H9 (cell line): Measurements from ENCODE around the gene IFITM1. TPM values are rescaled to one million over a fixed set of nuclear protein-coding genes. Genes with fewer than 3 reads are reported as not detected.
A peak's percentile ranks its signal among the peaks of the same experiment; 100 is the strongest.

Experiments used
- DNase-seq: peaks from one replicate; pipeline ENCODE4 v3.0.0-alpha.2; 2017
- H2AFZ ChIP-seq: one replicate; pipeline ENCODE4 v1.6.1; 2013; ENCODE audit warnings: mild to moderate bottlenecking, low read length, control low read depth, moderate library complexity
- H2AK5ac ChIP-seq: 2 replicates; pipeline ENCODE4 v1.6.1; 2013; ENCODE audit warnings: low read length, control low read depth, mixed read lengths; ENCODE audit not compliant: insufficient read length
- H2BK120ac ChIP-seq: one replicate; pipeline ENCODE4 v1.6.1; 2013; ENCODE audit warnings: low read depth, mild to moderate bottlenecking, low read length, control low read depth, inconsistent platforms; ENCODE audit not compliant: poor library complexity, severe bottlenecking
- H2BK12ac ChIP-seq: 2 replicates; pipeline ENCODE4 v1.6.1; 2013; ENCODE audit warnings: low read length, control low read depth, mixed read lengths, low read depth; ENCODE audit not compliant: insufficient read length
- H2BK15ac ChIP-seq: 2 replicates; pipeline ENCODE4 v1.6.1; 2013; ENCODE audit warnings: low read depth, low read length, control low read depth
- H2BK20ac ChIP-seq: one replicate; pipeline ENCODE4 v1.6.1; 2013; ENCODE audit warnings: low read depth, mild to moderate bottlenecking, low read length, control low read depth, inconsistent platforms; ENCODE audit not compliant: poor library complexity, severe bottlenecking
- H2BK5ac ChIP-seq: 2 replicates; pipeline ENCODE4 v1.6.1; 2013; ENCODE audit warnings: low read length, control low read depth, mixed read lengths; ENCODE audit not compliant: insufficient read length
- H3K14ac ChIP-seq: 2 replicates; pipeline ENCODE4 v1.6.1; 2013; ENCODE audit warnings: low read length, control low read depth; ENCODE audit not compliant: insufficient read depth
- H3K18ac ChIP-seq: 2 replicates; pipeline ENCODE4 v1.6.1; 2013; ENCODE audit warnings: low read depth, mild to moderate bottlenecking, mixed read lengths, low read length, control low read depth; ENCODE audit not compliant: insufficient read length
- H3K23ac ChIP-seq: 2 replicates; pipeline ENCODE4 v1.6.1; 2013; ENCODE audit warnings: low read length, control low read depth, mixed read lengths, low read depth; ENCODE audit not compliant: insufficient read length
- H3K23me2 ChIP-seq: 2 replicates; pipeline ENCODE4 v1.6.1; 2013; ENCODE audit warnings: low read depth, mild to moderate bottlenecking, mixed read lengths, low read length, control low read depth; ENCODE audit not compliant: insufficient read length, poor library complexity, severe bottlenecking
- H3K27ac ChIP-seq: 2 replicates; pipeline ENCODE4 v1.5.1; 2013; ENCODE audit warnings: low read length, control low read depth, mixed read lengths, low read depth; ENCODE audit not compliant: insufficient read length
- H3K27me3 ChIP-seq: 2 replicates; pipeline ENCODE4 v1.6.1; 2013; ENCODE audit warnings: low read length, control low read depth, inconsistent platforms; ENCODE audit not compliant: insufficient read depth
- H3K4ac ChIP-seq: 2 replicates; pipeline ENCODE4 v1.6.1; 2013; ENCODE audit warnings: low read depth, mild to moderate bottlenecking, control low read depth, inconsistent platforms, low read length, moderate library complexity
- H3K4me1 ChIP-seq: 2 replicates; pipeline ENCODE4 v1.6.1; 2013; ENCODE audit warnings: low read length, control low read depth, inconsistent platforms; ENCODE audit not compliant: insufficient read depth
- H3K4me2 ChIP-seq: 2 replicates; pipeline ENCODE4 v1.6.1; 2013; ENCODE audit warnings: low read length, control low read depth, mixed read lengths; ENCODE audit not compliant: insufficient read length, insufficient read depth
- H3K56ac ChIP-seq: 2 replicates; pipeline ENCODE4 v1.6.1; 2013; ENCODE audit warnings: low read depth, mild to moderate bottlenecking, mixed read lengths, low read length, control low read depth; ENCODE audit not compliant: insufficient read length
- H3K79me1 ChIP-seq: 2 replicates; pipeline ENCODE4 v1.6.1; 2013; ENCODE audit warnings: low read depth, mild to moderate bottlenecking, moderate library complexity, low read length, control low read depth, inconsistent platforms; ENCODE audit not compliant: insufficient read depth, poor library complexity, severe bottlenecking
- H3K79me2 ChIP-seq: 2 replicates; pipeline ENCODE4 v1.6.1; 2013; ENCODE audit warnings: low read length, control low read depth, inconsistent platforms; ENCODE audit not compliant: insufficient read depth
- H3K9ac ChIP-seq: 2 replicates; pipeline ENCODE4 v1.6.1; 2013; ENCODE audit warnings: low read length, control low read depth, mixed read lengths; ENCODE audit not compliant: insufficient read length; ENCODE audit errors: extremely low read depth
- H3K9me3 ChIP-seq: one replicate; pipeline ENCODE4 v1.6.1; 2013; ENCODE audit warnings: low read depth, low read length, inconsistent platforms; ENCODE audit not compliant: control insufficient read depth
- H3T11ph ChIP-seq: one replicate; pipeline ENCODE4 v1.6.1; 2013; ENCODE audit warnings: mild to moderate bottlenecking, low read length, control low read depth, inconsistent platforms
- H4K20me1 ChIP-seq: one replicate; pipeline ENCODE4 v1.6.1; 2013; ENCODE audit not compliant: control insufficient read depth, insufficient read length, insufficient read depth
- H4K5ac ChIP-seq: 2 replicates; pipeline ENCODE4 v1.6.1; 2013; ENCODE audit warnings: low read depth, mild to moderate bottlenecking, mixed read lengths, low read length, control low read depth; ENCODE audit not compliant: insufficient read length
- H4K8ac ChIP-seq: replicated peaks from 2 replicates; pipeline ENCODE4 v1.6.1; 2013; ENCODE audit warnings: low read length, control low read depth, mixed read lengths, low read depth; ENCODE audit not compliant: insufficient read length
- H4K91ac ChIP-seq: 2 replicates; pipeline ENCODE4 v1.6.1; 2013; ENCODE audit warnings: low read depth, mild to moderate bottlenecking, moderate library complexity, mixed read lengths, low read length, control low read depth; ENCODE audit not compliant: insufficient read length
- H3K27ac Mint-ChIP-seq, 3 experiments: 2 replicates in 2 of 3; 3 replicates in 1 of 3; pipeline ENCODE4 v1.8.0; 2020 to 2021; ENCODE audit warnings: mixed read lengths in 3 of 3, mild to moderate bottlenecking in 1 of 3, moderate library complexity in 1 of 3
- H3K27me3 Mint-ChIP-seq: 2 replicates; pipeline ENCODE4 v1.8.0; 2021; ENCODE audit warnings: low read depth, mild to moderate bottlenecking, moderate library complexity, mixed read lengths
- H3K36me3 Mint-ChIP-seq, 3 experiments: 2 replicates in 2 of 3; 3 replicates in 1 of 3; pipeline ENCODE4 v1.8.0; 2020 to 2021; ENCODE audit warnings: low read depth in 3 of 3, mixed read lengths in 3 of 3; ENCODE audit not compliant: insufficient read depth in 1 of 3
- H3K4me1 Mint-ChIP-seq, 2 experiments: 2 replicates each; pipeline ENCODE4 v1.8.0; 2020; ENCODE audit warnings: mixed read lengths in 2 of 2
- H3K4me3 Mint-ChIP-seq, 2 experiments: 2 replicates in 1 of 2; 3 replicates in 1 of 2; pipeline ENCODE4 v1.8.0; 2020 to 2021; ENCODE audit warnings: mild to moderate bottlenecking in 2 of 2, mixed read lengths in 2 of 2, moderate library complexity in 1 of 2
- H3K9me3 Mint-ChIP-seq, 2 experiments: 2 replicates in 1 of 2; 3 replicates in 1 of 2; pipeline ENCODE4 v1.8.0; 2020; ENCODE audit warnings: mild to moderate bottlenecking in 2 of 2, mixed read lengths in 2 of 2, moderate library complexity in 1 of 2
- WGBS: extraction: QIAGEN DNeasy Blood & Tissue Kit; methylation state at CpG from one replicate; pipeline ENCODE4 v1.1.7; 2013; ENCODE audit warnings: missing lambda C conversion rate, low lambda C conversion rate, mixed read lengths; ENCODE audit not compliant: insufficient read length; ENCODE audit errors: extremely low coverage; 5-methylcytosine and 5-hydroxymethylcytosine counted together
- total RNA-seq: library from RNA; stranded (reverse); gene quantifications from 2 replicates; pipeline ENCODE4 v1.2.1, GENCODE V29; 2021
- TF ChIP-seq, protein P1 (sequence below): fragments of 200-600 bp; sonication (generic); conservative IDR thresholded peaks from 3 replicates; pipeline ENCODE4 v1.8.0; 2021; ENCODE audit warnings: antibody characterized with exemption, mild to moderate bottlenecking

Gene IFITM1
- total RNA-seq, 1 experiment from 2014 or later: 500 TPM

DNA sequence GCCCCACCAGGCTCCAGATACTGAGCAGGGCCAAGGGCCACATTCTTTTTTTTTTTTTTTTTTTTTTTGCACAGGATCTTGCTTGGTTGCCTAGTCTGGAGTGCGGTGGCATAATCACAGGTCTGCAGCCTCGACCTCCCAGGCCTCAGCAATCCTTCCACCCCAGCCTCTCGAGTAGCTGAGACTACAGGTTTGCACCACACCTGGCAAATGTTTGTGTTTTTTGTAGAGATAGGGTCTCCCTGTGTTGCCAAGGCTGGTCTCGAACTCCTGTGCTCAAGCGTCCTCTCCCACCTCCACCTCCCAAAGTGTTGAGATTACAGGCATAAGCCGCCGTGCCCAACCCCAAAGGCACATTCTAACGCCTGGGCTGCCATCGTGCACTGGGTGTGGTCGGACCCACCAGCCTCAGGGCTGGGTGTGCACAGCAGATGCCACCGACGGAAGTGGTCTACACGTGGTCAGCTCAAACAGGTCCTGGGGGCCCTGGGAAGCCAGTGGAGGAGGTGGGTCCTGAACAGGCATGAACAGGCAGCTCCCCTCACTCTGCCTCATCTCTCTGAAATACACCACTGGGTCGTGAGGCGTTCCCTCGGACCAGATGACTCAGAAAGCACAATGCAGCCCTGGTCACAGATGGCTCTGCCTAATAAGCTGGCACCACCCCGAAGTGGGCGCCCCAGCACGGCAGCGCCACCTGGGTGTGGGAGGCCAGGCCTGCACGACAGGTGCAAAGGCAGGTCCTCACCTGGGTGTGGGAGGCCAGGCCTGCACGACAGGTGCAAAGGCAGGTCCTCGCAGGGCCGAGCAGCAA lies 50.3 kb downstream of the IFITM1 start:
- Mint-ChIP-seq H3K9me3 (peaks cover 27 to 28% of the 10 kb centered on the region in 2 experiments), H3K4me1 (peaks cover 12 to 20% of the 10 kb centered on the region in 2 experiments), H3K27ac (peak overlapping the region in 2 of 3 experiments; percentile 23 to 70; a peak in 2 of 7 replicates), H3K4me3 (no peak overlapping the region), H3K36me3 (peaks cover 6 to 14% (median 11%) of the 10 kb centered on the region in 3 experiments; a peak in 6 of 7 replicates), H3K27me3 (peaks cover 35% of the 10 kb centered on the region)
- no peaks in the 10 kb centered on the region for H4K20me1 ChIP-seq
- TF ChIP-seq, protein P1, sequence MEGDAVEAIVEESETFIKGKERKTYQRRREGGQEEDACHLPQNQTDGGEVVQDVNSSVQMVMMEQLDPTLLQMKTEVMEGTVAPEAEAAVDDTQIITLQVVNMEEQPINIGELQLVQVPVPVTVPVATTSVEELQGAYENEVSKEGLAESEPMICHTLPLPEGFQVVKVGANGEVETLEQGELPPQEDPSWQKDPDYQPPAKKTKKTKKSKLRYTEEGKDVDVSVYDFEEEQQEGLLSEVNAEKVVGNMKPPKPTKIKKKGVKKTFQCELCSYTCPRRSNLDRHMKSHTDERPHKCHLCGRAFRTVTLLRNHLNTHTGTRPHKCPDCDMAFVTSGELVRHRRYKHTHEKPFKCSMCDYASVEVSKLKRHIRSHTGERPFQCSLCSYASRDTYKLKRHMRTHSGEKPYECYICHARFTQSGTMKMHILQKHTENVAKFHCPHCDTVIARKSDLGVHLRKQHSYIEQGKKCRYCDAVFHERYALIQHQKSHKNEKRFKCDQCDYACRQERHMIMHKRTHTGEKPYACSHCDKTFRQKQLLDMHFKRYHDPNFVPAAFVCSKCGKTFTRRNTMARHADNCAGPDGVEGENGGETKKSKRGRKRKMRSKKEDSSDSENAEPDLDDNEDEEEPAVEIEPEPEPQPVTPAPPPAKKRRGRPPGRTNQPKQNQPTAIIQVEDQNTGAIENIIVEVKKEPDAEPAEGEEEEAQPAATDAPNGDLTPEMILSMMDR: peak; percentile 88
- no peaks in the 10 kb centered on the region for H3K23me2 ChIP-seq
- no peaks in the 10 kb centered on the region for H3K79me1 ChIP-seq
- H4K8ac ChIP-seq: no peak overlapping the region
- no peak overlapping the region for H3K4me2 ChIP-seq
- H3K27me3 ChIP-seq: no peaks in the 10 kb centered on the region
- no peak overlapping the region for H3T11ph ChIP-seq
- H3K4me1 ChIP-seq: no peaks in the 10 kb centered on the region
- no peak overlapping the region for H2BK20ac ChIP-seq
- no peak overlapping the region for H2BK5ac ChIP-seq
- H2BK120ac ChIP-seq: no peak overlapping the region
- no CpG with 5 or more reads among the region's 24 CpGs for WGBS
- H3K9ac ChIP-seq: no peak overlapping the region
- no peak overlapping the region for H4K5ac ChIP-seq
- no peak overlapping the region for H2AFZ ChIP-seq
- H3K56ac ChIP-seq: no peak overlapping the region
- no peak overlapping the region for H3K4ac ChIP-seq
- no peaks in the 10 kb centered on the region for H3K79me2 ChIP-seq
- no peak overlapping the region for H3K23ac ChIP-seq
- H4K91ac ChIP-seq: no peak overlapping the region
- peaks cover 8% of the 10 kb centered on the region for H3K9me3 ChIP-seq
- no peak overlapping the region for H3K14ac ChIP-seq
- H2AK5ac ChIP-seq: no peak overlapping the region
- no peak overlapping the region for H3K27ac ChIP-seq
- no peak overlapping the region for H2BK12ac ChIP-seq
- DNase-seq: peak; percentile 87
- no peak overlapping the region for H3K18ac ChIP-seq
- no peak overlapping the region for H2BK15ac ChIP-seq

Other genes starting within 250 kb of the IFITM1 start
- not detected in 2 replicates for gene SCGB1C1, start 121.0 kb upstream of the IFITM1 start, total RNA-seq
- 44.1 and 49.4 TPM in 2 replicates for gene BET1L, start 106.6 kb upstream of the IFITM1 start, total RNA-seq
- 94.9 and 98.1 TPM in 2 replicates for gene RIC8A, start 106.3 kb upstream of the IFITM1 start, total RNA-seq
- gene SIRT3, start 77.7 kb upstream of the IFITM1 start, total RNA-seq: 13.2 and 13.9 TPM in 2 replicates
- 141 and 148 TPM in 2 replicates for gene PSMD13, start 77.1 kb upstream of the IFITM1 start, total RNA-seq
- not detected in 2 replicates for gene NLRP6, start 35.6 kb upstream of the IFITM1 start, total RNA-seq
- gene PGGHG, start 24.9 kb upstream of the IFITM1 start, total RNA-seq: 57.9 and 58.3 TPM in 2 replicates
- not detected in 2 replicates for gene IFITM5, start 14.5 kb upstream of the IFITM1 start, total RNA-seq
- gene IFITM2, start 6.2 kb upstream of the IFITM1 start, total RNA-seq: 421 and 425 TPM in 2 replicates
- gene IFITM3, start 6.8 kb downstream of the IFITM1 start, total RNA-seq: 419 and 425 TPM in 2 replicates
- 101 and 105 TPM in 2 replicates for gene B4GALNT4, start 55.5 kb downstream of the IFITM1 start, total RNA-seq
- gene PKP3, start 80.2 kb downstream of the IFITM1 start, total RNA-seq: 41.7 and 43.8 TPM in 2 replicates
- 85.7 and 89.7 TPM in 2 replicates for gene SIGIRR, start 101.0 kb downstream of the IFITM1 start, total RNA-seq
- gene ANO9, start 128.0 kb downstream of the IFITM1 start, total RNA-seq: 12.3 and 13.1 TPM in 2 replicates
- 53.4 and 55.3 TPM in 2 replicates for gene PTDSS2, start 136.2 kb downstream of the IFITM1 start, total RNA-seq
- 60.0 and 67.0 TPM in 2 replicates for gene RNH1, start 193.2 kb downstream of the IFITM1 start, total RNA-seq
- 61.8 and 66.0 TPM in 2 replicates for gene HRAS, start 221.5 kb downstream of the IFITM1 start, total RNA-seq
- 3.1 and 3.4 TPM in 2 replicates for gene LRRC56, start 223.5 kb downstream of the IFITM1 start, total RNA-seq
- 4.2 and 4.7 TPM in 2 replicates for gene LMNTD2, start 246.7 kb downstream of the IFITM1 start, total RNA-seq
- gene RASSF7, start 246.9 kb downstream of the IFITM1 start, total RNA-seq: 26.3 and 30.0 TPM in 2 replicates